ENCODE results near the gene CALN1.

CALN1 gene

DNA sequence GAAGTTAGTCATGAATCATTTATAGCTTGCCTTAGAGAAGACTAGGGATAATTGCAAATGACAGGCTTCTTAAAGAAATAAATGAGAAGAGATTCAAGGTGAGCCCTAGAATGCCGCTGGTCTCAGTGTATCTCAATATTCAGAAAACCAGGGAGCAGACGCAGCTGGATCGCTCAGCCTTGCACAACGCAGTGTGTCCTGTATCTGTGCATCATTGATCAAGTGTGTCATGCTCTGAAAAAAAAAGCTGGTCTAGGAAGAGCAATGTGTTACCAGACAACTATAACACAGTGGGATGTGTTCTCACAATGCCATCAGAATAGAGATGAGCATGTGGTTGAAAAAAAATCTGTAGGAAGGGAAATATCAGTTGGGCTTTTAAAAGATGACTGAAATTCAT, 230.1 kb downstream of the CALN1 start:
- DNase-seq (ENCODE audit: low read depth) = no peak

DNA sequence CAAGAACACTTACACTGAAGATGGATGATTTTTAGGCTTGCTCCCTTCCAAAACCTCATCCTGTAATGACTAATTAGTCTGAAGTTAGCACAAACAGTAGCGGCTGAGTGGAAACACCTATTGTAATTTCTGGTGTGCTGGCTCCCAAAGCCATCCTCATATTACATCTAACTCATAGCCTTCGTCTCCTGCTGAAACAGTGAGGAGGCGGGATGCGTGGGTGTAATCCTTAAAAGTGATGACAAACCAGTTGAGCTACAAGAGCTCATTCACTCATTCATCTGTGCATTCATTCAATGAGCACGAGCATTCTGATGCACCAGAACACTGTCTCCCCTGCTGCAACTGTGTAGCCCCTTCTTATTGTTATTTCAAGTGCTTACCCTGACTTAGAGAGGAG, 235.3 kb downstream of the CALN1 start:
- no peak for DNase-seq (ENCODE audit: low read depth)

DNA sequence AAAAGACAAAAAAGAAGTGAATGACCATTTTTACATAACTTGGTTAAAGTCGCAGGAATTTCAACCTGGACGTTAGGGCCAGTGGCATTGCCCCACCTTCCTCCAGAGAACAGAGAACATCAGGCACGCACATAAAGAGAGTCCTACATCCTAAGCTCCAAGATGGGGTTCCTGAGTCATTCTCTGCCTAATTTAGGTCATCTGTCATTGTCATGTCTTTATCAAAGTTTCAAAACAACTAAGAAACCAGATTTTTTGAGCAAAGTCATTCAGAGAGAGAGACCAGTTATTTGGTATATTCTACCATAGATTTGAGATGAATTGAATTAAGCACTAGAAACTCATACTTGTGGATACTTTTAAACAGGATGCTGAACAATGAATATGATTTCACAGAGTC, 241.7 kb downstream of the CALN1 start:
- DNase-seq (ENCODE audit: low read depth) = no peak

DNA sequence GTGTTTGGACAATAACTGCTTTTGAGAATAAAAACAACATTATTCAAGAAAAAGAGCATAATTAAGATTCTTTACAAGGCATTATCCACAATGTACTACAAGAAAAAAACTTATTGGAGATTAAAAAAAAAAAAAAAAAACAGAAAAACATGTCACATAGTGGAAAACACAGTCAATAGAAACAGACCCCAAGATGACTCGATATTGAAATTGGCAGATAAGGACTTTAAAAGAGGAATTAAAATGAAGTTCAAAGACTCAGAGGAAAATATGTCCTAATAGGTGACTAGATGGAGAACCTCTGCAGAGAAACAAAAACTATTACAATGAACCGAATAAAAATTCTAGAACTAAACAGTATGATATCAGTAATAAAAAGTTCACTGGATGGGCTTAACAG, 248.9 kb downstream of the CALN1 start:
- no peak for DNase-seq (ENCODE audit: low read depth)

DNA sequence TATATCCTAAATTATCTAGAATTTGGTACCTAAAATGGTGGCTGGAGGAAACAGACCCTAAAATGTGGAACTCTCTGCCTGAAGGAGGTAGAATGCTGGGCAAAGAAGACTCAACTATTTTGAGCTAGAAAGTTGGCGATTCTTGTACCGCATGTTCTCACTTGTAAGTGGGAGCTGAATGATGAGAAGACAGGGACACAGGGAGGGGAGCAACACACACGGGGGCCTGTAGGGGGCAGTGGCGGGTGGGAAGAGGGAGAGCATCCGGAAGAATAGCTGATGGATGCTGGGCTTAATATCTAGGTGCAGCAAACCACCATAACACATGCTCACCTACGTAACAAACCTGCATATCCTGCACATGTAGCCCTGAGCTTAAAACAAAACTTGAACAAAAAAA, 250.6 kb downstream of the CALN1 start:
- DNase-seq (ENCODE audit: low read depth) = no peak

DNA sequence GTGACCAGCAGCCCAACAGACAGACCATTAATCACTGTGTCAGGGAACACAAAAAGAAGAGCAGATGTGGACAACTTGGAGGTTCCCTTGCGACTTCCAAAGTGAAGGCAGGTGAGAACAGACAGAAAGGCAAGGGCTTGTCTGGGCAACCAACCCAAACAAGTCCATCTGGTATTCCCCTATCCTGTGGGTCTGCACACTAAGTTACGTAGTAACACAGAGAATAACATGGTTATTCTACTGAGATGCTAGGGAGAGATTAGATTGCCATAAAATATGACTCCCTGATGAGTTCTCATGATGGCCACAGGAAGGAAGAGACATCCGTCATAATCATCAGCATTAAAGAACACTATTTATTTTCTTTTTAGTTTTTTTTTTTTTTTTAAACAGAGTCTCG, 252.2 kb downstream of the CALN1 start:
- DNase-seq (ENCODE audit: low read depth) = no peak

DNA sequence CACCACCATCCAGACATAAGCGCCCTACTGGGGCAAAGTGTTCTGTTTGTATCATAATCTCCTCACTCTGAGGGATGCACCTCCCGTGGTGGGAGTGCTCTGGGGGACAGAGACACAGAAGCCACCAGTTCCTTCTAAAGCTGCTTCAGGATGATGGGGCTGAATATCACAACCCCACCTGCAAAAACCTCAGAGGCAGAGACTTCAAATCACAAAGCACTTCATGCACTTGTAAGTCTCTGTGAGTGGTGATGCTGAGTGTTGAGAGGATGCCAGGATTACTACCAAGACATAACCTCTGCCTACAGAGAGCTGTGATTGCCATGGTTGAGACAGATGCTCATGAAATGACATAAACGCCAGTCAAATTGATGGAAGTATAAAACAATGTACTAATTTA, 255.5 kb downstream of the CALN1 start:
- no peak for DNase-seq (ENCODE audit: low read depth)

DNA sequence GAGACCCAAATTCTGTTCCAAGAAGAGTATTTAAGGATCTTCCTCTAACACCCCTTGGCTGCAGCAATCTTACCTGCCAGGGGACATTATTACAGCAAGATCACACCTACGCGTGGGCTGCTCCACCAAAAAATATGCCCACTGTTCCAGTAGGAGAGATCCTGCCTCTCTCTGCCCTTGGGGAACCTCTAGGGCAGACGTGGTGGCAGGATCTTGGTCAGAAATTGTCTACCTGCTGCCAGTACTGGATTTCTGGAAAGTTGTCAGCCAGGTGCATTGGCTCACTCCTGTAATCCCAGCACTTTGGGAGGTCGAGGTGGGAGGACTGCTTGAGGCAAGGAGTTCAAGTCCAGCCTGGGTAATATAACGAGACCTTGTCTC, 259.0 kb downstream of the CALN1 start:
- DNase-seq (ENCODE audit: low read depth) = no peak

DNA sequence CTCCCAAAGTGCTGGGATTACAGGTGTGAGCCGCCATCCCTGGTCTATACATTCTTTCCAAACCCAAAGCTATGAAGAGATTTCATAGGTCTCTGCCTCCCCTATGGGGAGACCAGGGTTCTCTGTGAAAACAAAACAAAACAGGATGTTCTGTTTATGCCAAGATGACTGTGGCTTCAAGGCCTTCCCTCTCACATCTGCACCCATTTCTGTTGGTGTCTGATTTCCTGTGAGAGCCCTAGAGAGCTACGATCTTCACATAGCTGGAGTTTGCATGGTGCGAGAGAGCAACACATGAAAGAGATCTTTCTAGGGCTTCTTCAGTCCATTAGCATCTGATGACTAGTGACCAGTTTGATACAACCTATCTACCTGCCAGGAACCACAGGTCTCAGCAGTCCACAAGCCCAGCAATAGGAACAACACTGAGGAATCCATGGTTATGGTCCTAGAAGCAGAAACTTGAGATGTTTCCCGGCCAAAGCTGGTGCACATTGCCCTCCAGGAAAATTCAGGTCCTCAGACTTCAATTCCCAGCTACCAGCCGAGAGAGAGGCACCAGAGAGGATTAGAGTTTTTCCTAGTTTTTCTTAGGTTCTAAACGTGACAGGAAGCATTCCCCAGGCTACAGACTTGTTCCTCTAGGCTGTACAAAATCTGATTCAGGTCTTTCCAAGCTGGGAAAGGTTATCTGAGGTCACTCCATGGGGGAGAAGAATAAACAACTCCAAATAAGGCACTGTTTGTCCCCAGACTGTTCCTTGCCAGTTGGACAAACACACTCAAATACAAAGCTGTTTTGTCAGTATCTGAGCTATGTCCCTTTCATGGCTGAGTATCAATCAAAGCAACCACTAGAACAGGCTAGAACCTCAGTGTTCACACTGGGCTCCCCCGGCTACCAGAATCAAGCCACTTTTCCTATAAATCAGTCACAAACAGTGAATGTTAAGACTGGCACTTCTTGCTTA, 259.7 kb downstream of the CALN1 start:
- DNase-seq (ENCODE audit: low read depth) = no peak

DNA sequence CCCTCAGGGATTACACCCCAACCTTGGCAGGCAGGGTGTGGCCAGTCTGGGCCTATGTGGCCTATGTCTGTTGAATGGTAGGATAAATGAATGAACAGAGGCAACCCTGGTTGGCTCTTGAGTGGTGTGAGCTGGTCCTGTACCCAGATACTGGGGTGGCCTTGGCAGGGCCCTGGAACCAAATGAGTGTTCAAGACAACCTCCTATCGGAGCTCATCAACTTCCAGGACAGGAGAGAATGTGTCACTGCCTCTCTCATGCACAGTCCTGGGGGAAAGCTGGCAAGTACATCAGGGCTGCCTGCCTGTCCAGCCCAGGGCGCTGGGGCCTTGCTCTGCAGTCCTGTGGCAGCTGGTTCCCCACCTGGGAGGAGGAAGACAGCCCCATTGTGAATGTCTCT, 271.6 kb downstream of the CALN1 start:
- DNase-seq (ENCODE audit: low read depth) = no peak

DNA sequence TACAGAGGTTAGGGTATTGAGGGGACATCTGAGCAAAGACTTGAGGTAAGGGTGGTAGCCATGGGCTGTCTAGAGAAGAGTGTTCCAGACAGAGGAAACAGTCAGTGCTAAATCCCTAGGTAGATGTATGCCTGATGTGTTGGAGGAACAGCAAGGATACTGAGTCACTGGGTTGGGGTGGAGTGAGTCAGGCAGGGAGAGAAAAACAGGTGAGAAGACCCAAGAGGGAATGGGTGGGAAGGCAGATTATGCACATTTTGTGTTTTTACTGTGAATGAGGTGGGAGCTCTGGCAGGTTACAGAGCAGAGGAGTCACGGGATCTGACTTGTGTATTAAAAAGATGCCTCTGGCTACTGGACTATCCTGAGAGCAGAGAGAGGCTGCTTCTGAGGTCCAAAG, 285.0 kb downstream of the CALN1 start:
- DNase-seq (ENCODE audit: low read depth) = no peak

DNA sequence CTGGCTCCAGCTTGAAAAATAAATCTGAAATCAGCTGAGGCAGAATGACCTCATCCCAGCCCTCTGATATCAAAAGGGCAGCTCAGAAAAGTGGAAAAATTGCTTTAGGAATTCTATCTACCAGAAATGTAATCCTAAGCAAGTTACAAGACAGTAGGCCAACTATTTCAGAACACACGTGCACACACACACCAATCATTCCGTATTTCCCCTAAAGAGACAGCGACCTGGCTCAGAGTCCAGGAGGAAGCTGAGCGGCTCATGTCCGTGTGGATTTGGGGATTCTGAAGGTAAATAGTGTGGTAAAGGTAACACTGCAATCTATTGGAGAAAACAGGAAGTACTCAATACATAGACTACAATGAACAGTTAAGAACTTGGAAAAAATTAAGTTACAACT, 288.2 kb downstream of the CALN1 start:
- DNase-seq (ENCODE audit: low read depth) = no peak

DNA sequence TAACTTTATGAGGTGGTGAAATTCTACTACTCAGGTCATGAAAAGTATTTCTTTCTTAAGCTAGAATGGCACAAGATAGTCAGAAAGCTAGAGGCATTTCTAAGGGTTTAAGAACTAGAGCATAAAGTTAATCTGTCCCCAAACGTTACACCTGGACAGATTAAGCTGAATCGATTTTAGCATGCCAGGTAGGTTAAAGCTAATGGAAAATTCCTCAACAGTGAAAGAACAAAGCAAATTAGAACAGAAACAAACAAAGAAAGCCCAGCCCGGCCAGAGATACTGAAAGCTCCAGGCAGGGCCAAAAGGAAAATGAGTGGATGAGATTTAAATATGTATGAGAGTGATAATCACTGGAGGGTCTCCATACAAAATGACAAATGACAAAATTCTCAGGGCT, 293.8 kb downstream of the CALN1 start:
- DNase-seq (ENCODE audit: low read depth) = no peak

DNA sequence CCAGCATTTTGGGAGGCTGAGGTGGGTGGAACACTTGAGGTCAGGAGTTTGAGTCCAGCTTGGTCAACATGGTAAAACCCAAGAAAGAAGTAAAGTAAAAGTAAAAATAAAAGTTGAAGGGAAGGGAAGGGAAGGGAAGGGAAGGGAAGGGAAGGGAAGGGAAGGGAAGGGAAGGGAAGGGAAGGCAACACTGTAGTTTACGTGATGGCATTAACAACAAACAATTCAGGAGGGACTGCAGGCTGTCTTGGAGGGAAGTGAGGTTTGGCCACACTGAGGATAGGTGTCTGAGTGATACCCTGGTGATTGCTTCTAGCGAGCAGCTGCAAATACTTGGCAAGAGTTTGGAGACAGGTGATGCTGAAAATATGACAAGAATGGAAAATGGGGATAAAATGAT, 298.0 kb downstream of the CALN1 start:
- no peak for DNase-seq (ENCODE audit: low read depth)

DNA sequence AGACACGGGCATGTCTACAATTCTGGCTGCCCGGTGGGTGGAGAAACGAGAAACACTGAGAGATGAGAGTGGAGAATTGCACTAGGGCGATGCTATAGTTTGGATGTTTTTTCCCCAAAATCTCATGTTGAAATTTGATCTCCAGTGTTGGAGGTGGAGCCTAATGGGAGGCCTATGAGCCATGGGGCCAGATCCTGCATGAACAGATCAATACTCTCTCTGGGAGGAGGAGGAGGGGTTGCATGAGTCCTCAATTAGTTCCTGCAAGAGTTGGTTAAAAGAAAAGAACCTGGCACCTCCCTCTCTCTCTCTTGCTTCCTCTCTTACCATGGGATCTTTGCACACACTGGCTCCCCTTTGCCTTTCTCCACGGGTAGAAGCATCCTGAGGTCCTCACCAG, 299.1 kb downstream of the CALN1 start:
- DNase-seq (ENCODE audit: low read depth) = no peak

DNA sequence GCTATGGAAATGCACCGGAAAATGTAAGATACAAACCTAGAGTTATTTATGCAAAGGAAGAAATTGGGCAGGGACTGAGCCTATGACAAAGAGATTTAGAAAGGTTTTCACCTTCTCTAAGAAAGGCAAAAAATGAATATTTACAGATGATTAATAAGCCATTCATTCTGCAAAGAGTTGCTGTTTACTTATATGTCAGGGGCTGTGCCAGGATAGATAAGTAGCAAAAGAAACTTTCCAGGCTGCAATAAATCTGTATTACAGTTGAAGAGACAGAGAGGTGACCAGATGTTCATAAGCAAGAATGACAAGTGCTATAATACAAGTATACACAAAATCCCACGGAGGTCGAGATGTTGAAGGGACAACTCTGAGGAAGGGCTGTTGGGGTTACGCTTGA, 299.6 kb downstream of the CALN1 start:
- DNase-seq (ENCODE audit: low read depth) = no peak

DNA sequence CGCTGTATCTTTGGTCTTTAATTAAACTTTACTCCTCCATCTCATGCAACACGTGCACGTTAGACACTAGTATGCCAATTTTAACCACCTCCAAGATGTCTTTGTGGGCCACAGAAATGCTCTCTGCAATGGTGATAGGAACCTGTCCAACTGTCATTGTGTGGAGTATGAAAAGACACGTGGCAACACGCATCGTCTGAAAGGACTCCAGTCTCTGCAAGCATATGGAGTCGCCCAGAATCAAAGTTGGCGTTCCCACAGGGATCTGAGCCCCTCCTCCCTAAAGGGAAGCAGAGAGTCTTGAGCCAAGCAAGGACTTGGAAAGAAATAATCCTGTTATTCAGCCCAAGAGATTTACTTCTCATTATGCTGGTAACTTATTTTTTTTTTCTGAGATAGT, 301.1 kb downstream of the CALN1 start:
- DNase-seq (ENCODE audit: low read depth) = no peak

DNA sequence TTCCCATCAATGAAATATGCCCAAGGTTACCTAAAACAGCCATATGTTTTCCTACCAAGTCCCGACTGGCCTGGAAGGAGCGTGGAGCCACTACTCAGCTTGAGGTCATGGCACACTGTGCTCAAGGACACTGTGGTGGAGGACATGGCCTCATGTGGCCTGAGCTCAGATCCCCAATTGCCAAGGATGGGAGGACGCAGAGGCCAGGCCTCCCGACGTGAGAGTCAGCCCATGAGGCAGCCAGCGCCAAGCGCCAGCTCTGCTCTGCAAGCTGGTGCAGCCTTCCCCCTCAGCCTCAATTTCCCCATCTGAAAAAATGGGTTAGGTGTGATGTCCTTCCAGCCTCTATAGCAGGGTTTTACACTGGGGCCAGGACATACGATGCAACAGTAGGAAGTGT, 302.6 kb downstream of the CALN1 start:
- no peak for DNase-seq (ENCODE audit: low read depth)

DNA sequence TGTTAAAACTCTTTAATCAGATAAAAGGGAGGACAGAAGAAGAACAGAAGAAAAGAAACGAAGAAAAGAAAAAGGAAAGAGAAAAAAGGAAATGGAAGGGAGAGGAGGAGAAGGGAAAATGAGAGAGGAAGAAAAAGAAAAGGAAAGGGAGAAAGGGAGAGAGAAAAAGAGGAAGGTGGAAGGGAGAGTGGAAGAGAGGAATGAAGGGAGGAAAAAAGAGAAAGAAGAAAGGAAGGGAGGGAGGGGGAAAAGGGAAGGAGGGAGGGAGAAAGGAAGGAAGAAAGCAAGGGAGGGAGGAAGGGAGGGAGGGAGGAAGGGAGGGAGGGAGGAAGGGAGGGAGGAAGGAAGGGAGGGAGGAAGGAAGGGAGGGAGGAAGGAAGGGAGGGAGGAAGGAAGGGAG, 305.7 kb downstream of the CALN1 start:
- no peak for DNase-seq (ENCODE audit: low read depth)

DNA sequence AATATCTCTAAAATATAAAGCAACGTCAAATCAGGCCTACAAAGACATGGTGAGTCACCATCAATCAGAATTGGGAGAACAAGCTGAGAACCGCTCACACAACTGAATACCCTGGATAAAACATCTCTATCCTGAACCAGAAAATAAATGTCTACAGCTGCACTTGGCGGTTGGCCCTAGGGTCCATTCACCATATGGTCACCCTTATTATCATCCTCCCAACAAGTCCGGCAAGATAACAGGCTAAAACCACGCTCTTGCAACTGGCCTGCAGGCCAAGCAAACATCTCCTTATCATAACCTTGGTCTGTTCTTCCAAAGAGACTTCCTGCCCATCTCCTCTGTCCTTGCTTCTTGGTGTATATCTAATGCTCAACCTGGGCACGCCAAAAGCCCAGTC, 310.7 kb downstream of the CALN1 start:
- DNase-seq (ENCODE audit: low read depth) = no peak

DNA sequence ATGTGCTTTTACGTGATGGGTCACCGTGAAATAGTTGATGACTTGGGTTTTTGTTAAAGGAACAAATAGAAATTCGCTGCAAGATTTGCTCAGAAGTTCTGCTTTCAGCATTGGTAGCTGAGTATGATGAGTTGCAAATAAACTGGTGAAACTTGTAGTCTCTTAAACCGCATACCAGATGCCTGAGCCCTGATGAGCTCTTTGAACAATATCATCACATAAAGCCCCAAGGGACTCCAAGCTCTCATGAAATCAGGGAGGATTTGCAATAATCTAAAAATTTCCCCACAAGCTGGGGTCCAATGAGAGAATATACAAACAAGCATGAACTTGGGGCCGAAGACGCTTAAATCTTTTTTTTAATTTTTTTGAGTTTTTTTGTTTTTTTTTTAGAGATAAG, 312.4 kb downstream of the CALN1 start:
- DNase-seq (ENCODE audit: low read depth) = no peak

DNA sequence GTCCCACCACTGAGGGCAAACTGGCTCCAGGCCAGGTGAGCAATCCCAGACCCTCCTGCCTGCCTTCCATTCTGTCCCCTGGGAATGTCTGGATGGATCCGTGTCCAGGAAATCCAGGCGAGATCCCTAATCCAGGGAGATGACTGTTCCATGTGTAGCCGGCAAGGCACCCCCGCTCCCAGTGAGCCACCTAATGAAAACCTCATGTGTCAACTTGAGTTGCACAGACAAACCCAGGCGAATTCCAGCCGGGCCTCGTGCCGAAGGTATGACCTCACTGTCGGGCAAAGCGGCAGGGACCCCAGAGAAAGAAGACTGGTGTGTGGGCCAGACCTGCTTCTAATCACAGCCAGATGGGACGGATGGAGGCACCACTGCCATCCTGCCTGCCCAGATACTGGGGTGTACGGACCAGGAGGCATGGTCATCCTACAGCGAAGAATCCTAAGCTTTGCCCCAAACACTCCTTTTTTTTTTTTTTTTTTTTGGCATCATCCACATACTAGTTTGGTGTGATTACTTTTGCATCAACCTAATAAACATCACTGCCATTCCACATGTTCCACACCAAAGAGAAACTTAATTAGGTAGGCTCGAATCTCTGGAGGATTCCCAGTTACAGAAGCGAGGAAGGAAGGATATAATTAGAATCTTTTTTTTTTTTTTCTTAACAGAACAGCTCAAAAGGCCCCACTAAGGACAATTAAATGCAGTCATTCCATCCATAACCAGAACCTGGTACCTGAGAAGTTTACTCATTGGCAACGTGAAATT, 313.1 kb downstream of the CALN1 start:
- DNase-seq (ENCODE audit: low read depth) = no peak

DNA sequence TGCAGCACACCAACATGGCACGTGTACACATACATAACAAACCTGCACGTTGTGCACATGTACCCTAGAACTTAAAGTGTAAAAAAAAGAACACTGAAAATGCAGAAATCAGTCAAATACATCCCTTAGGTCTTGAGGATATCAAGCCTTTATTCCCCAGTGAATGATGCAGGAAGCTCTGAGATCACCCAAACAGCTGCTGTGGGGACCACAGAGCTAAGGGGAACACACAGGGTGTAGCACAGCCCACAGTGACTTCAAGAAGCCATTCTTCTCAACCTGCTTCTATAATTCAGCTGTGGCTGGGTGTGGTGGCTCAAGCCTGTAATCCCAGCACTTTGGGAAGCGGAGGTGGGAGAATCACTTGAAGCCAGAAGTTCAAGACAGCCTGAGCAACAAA, 314.9 kb downstream of the CALN1 start:
- DNase-seq (ENCODE audit: low read depth) = no peak

DNA sequence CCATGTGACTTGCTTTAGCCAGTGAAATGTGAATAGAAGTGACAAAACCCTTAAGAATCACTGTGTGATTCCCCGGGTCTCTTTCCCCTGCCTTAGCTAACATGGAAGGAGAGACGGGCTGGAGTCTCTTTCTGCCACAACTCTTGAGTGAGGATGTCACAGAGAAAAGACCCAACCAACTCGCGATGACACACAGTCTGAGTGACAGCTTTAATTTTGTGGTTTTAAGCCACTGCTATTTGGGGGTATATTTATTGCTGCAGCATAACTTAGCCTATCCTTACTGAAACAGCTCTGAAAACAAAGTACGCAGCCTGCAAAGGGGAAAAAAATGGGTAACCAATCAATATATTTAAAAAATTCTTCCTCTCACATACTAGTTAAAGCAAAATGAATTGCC, 319.4 kb downstream of the CALN1 start:
- no peak for DNase-seq (ENCODE audit: low read depth)

Data from HS-5 (cell line).